Panc1 (cell line): ENCODE measurements around the gene BAMBI.

Source experiments
- CTCF ChIP-seq: fragments of 450-650 bp; IDR thresholded peaks from 2 replicates; pipeline ENCODE4 v1.5.1; 2017; ENCODE audit warnings: mild to moderate bottlenecking
- POLR2AphosphoS5 ChIP-seq: IDR thresholded peaks from 2 replicates; pipeline ENCODE4 v1.6.1; 2012; ENCODE audit warnings: mild to moderate bottlenecking, low read depth, low read length, moderate library complexity
- REST ChIP-seq, 2 experiments: IDR thresholded peaks; 2 replicates each; pipeline ENCODE4 v1.6.1; 2011 to 2012; ENCODE audit warnings: low read depth in 2 of 2, control low read depth in 1 of 2, low read length in 1 of 2, mild to moderate bottlenecking in 1 of 2, moderate library complexity in 1 of 2; ENCODE audit not compliant: insufficient read depth in 1 of 2
- SIN3A ChIP-seq: IDR thresholded peaks from 2 replicates; pipeline ENCODE4 v1.6.1; 2012; ENCODE audit warnings: low read depth, mild to moderate bottlenecking, low read length, moderate library complexity, borderline replicate concordance; ENCODE audit not compliant: insufficient read depth
- TCF7L2 ChIP-seq: IDR thresholded peaks from 2 replicates; pipeline ENCODE4 v1.6.1; 2011; ENCODE audit warnings: mild to moderate bottlenecking, low read depth, low read length, inconsistent platforms

GRCh38 chr10:28716748-28717147 is 39.4 kb downstream of the BAMBI start:
- no peak for TF ChIP-seq CTCF
- TF ChIP-seq SIN3A, result no peak
- no peak for TF ChIP-seq POLR2AphosphoS5
- TF ChIP-seq TCF7L2, result no peak
- TF ChIP-seq REST (IDR thresholded peaks at IDR 0.05; ENCODE audit: insufficient read depth in 1 of 2, low read depth in 2 of 2, low read length in 1 of 2), result no peak
